GM19099 (cell line): ENCODE data around the gene LCE3C.

Experiments
- POLR2A ChIP-seq: IDR thresholded peaks from 3 replicates; pipeline ENCODE4 v1.6.1; 2011; ENCODE audit warnings: low read depth; ENCODE audit not compliant: insufficient read length; ENCODE audit errors: extremely low read depth

The LCE3C gene, protein sequence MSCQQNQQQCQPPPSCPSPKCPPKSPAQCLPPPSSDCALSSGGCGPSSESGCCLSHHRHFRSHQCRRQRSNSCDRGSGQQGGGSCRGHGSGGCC

GRCh38 chr1:152599934-152600333, at the start of gene LCE3C:
Gene LCE3C (plus strand): TSS chr1:152600234. CDS start chr1:152600732, 498 bp downstream.
- TF ChIP-seq POLR2A = no peak

DNA sequence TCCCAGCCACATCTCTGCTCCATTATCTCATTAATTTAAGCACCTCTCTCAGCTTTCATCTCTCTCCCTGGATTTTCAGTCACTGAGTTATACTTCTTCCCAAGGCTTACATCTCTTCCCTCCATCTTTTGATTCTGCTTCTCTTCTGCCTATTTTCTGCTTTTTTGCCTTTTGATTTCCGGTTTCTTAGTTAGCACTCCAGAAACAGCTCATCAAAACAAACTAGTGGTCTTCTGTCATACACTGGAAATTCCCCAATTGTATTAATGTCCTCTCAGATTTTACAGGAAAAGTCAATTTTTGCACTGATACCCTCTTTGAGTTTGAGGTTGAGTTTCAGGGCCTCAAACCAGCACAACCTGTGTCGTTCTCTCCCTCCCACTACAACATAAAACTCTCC, 34.9 kb upstream of the LCE3C start:
- no peak for TF ChIP-seq POLR2A

DNA sequence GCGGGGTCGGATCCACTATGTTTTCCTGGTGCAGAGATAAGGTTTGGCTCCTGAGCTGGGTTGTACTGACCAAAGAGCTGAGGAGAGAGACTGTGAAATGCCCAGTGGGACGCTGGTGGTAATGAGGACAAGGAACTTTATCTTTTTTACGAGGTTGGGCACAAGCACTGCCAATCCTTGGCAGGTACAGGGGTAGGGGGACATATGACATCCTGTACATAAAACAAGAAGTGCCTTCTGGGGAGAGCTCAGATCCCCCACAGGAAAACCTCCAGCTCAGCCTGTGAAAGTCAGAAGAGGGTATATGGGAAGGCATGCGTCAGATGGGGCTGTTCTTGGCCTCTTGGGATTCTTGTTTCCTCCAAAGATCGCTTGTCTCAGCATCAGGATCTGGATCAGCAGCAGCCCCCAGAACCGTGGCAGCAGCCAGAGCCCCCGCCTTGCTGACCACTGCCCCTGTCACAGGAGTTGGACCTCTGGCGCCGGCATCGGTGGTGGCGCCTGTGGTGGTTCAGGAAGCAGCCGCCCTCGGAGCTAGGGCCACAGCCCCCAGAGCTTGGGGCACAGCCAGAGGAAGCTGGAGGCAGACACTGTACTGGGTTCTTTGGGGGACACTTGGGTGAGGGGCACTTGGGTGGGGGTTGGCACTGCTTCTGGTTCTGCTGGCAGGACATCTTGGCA, 34.4 kb upstream of the LCE3C start:
- TF ChIP-seq POLR2A = no peak

- no peak for TF ChIP-seq POLR2A
Measured at GRCh38 chr1:152566681-152567080, 33.4 kb upstream of the LCE3C start, which contains the start of gene LCE3E. Gene LCE3E (minus strand): TSS chr1:152566780. CDS start chr1:152566208, 572 bp downstream.

DNA sequence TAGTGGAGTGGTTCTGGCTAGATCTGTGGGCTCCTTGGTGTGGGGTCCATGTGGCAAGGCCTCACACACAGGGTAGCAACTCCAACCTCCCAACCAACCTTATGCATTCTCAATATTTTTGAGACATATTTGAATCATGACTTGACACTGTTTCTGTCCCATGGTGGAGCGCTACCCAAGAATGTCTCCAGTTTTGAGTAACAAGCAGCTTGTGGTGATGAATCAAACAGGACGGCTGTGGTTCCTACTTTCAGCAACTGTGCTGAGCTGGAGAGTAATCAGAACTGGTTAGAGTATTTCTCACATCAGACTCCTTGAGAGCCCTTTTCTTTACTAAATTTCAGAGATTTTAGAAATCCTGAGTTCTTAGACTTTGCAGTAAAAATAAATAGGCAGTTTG, 22.9 kb upstream of the LCE3C start:
- TF ChIP-seq POLR2A = no peak

DNA sequence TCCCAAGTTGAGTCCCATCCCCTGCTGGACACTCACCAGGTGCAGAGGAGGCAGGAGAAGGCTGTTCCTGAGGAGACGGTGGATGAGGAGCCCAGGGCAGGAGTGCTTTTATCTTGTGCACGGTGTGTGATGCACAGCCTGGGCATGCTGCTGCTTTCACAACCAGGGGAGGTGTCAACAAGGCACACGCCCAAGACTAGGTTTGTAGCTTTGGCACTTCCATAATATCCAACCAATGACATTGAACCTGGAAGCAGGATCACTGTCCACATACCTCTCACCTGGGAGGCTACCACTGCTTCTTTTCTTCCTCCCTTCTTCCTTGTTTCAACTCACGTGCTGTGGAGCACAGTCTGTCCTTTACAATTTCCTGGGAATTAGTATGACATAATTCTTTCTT, 19.6 kb upstream of the LCE3C start, which contains the start of gene LCE3D:
Gene LCE3D, minus strand, starts transcription at position 84 of the 400 bp plus-strand sequence. CDS start 580 bp downstream, outside the sequence.
- no peak for TF ChIP-seq POLR2A

GRCh38 chr1:152582647-152583046, 17.4 kb upstream of the LCE3C start:
- TF ChIP-seq POLR2A = no peak

- TF ChIP-seq POLR2A = no peak
Measured at GRCh38 chr1:152585586-152585985, 14.4 kb upstream of the LCE3C start.

DNA sequence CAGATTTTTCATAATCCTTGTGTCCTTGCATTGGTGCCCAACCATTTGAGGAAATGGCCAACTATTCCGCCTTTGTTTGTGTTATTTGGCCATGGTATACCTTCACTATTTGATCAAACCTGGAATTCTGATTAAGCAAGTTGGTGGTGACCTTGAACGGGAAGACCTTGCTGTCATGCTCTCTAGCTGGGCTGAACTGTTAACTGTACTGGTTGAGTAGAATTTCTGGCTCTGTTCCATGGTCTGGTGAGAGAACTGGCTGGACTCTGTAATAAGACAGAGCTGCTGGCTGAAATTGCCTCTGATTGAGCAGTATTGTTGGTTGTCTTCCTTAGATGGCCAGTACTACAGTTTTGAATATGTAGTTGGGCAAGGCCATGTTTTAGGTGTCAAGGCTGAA, 3.0 kb upstream of the LCE3C start:
- TF ChIP-seq POLR2A = no peak

DNA sequence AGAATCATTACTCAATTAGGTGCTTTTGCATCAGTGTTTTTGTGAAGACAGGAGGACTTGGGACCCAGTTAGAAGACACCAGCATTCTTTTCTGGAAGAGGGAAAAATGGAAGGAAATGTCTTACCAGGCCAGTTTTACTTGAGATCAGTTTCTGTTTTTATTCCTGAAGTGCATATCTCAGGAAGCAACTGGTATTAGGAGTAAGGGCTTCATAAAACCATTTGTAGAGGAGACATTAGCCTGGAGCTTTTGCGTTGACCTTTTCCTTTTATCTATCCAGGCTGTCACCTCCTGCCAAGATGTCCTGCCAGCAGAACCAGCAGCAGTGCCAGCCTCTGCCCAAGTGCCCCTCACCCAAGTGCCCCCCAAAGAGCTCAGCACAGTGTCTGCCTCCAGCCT, 13.5 kb downstream of the LCE3C start, which contains the start of gene LCE3B:
Gene LCE3B, plus strand, starts transcription at position 301 of the 400 bp plus-strand sequence. Its CDS starts 0 bp downstream, at position 301.
- no peak for TF ChIP-seq POLR2A

DNA sequence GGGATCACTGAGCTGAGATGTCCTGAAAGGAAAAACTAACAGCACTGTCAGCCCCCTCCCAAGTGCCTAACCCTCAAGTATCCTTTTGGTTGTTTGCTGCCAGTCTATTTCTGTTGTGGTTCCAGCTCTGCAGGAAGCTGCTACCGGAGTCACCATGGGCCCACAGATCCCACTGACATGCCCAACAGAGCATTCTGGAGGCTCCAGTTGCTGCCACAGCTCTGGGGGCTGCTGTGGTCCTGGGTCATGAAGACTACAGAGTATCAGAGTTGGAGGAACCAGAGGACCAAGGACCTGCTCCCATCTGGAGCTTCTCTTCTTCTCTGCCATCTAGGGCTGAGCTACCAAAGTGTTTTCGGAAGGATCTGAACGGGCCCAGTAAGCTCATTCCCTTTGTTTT, 22.0 kb downstream of the LCE3C start:
- no peak for TF ChIP-seq POLR2A

DNA sequence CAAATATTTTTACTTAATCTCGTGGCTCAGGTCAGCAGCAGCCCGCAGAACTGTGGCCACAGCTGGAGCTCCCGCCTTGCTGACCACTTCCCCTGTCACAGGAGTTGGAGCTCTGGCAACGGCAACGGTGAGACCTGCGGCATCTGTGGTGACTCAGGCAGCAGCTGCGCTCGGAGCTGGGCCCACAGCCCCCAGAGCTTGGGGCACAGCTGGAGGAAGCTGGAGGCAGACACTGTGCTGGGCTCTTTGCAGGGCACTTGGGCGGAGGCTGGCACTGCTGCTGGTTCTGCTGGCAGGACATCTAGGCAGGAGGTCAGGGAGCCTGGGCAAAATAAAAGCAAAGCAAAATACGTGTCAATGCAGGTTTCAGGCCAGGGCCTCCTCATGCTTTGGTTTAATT, 22.8 kb downstream of the LCE3C start, which contains the start of gene LCE3A:
Gene LCE3A, minus strand, starts transcription at position 301 of the 400 bp plus-strand sequence. Its CDS starts 0 bp downstream, at position 301.
- TF ChIP-seq POLR2A = no peak

DNA sequence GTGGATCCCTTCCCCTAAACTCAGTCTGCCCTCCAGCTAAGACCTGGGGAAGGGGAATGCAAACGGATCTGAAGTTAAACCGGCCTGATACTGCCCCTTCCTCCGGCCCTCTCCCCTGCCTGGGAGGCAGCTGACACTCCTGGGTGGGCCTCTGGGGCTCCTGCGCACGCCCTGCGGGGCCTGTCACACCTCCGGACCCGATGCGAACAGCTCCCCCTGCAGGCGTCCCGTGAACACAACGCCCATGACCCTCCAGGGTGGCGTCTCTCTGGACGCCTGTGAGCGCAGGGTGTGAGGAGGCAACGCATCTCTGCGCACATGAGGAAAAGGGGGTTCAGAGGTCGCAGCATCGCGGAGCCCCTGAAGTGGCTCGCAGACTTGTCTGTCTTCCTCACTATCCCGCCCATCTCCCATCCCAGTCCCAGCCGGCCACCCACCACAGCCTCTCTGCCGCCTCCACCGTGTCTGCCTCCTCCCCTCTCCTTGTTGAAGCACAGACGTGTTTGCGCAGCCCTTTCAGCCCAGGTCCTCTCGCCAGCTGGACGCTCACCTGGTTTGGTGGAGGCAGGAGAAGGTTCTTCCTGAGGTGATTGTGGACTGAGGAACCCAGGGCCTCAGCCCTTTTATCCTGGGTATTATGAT, 23.3 kb downstream of the LCE3C start:
- no peak for TF ChIP-seq POLR2A

GRCh38 chr1:152626744-152627143, 26.7 kb downstream of the LCE3C start:
- no peak for TF ChIP-seq POLR2A

GRCh38 chr1:152630596-152630995, 30.6 kb downstream of the LCE3C start:
- TF ChIP-seq POLR2A = no peak

- TF ChIP-seq POLR2A = no peak
Measured at GRCh38 chr1:152640351-152640750, 40.3 kb downstream of the LCE3C start.
